ENCODE measurements around the gene P2RX6.

DNA sequence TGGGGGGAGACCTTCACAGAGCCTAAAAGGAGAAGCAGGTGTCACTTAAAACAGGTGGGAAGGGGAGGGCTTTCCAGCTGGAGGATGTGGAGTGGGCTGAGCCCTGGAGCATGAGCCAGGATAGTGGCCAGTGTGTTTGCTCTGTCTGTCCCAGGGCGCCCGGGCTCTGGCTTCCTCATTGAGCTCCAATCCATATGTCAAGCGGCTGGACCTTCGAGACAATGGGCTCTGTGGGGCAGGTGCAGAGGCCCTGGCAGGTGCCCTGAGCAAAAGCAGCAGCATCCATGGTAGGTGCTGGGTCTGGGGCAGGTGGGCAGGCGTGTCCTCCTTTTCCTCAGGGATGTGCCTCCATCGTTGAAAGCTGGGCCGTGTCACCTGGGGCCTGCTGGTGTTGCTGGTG is 32.8 kb downstream of the P2RX6 start:
- no peak for TF ChIP-seq POLR2AphosphoS5 (IDR thresholded peaks at IDR 0.05)
- no peak for TF ChIP-seq POLR2A (IDR thresholded peaks at IDR 0.05)
